Testis (tissue), 2 donors: ENCODE results near the gene WDCP.
"Not testable (repeated sequence)": the region's sequence is repeated elsewhere in the genome, so short reads cannot be mapped to it uniquely, and the experiment has no call there.

Source experiments
- CTCF ChIP-seq, 3 experiments: fragments of 450-650 bp in 2 of 3; fragments of 200-600 bp in 1 of 3; sonication (generic) in 1 of 3; IDR thresholded peaks; one replicate each; pipeline ENCODE4 v1.5.1; 2016 to 2019; ENCODE audit warnings: antibody characterized with exemption in 3 of 3, mild to moderate bottlenecking in 2 of 3, moderate library complexity in 1 of 3
- POLR2A ChIP-seq: fragments of 450-650 bp; IDR thresholded peaks from one replicate; pipeline ENCODE4 v1.6.1; 2017; ENCODE audit warnings: antibody characterized with exemption, mild to moderate bottlenecking, moderate library complexity

- not testable (repeated sequence) for TF ChIP-seq POLR2A; CTCF (IDR thresholded peaks at IDR 0.05)
Measured at GRCh38 chr2:24093270-24093669, 46.1 kb upstream of the WDCP start.
